Transverse colon (tissue), 4 donors: ENCODE data around the gene TGFB1I1. TPM values are rescaled to one million over a fixed set of nuclear protein-coding genes. Genes with fewer than 3 reads are reported as not detected.

Experiments
- DNase-seq: peaks from one replicate; pipeline ENCODE4 v3.0.0-alpha.2; 2019
- H3K27ac ChIP-seq, 4 donors: fragments of 200-600 bp; sonication (generic); 2 replicates each; pipeline ENCODE4 v1.5.1; 2016 to 2018; ENCODE audit warnings: inconsistent platforms in 4 of 4
- H3K27me3 ChIP-seq: fragments of 200-600 bp; sonication (generic); 2 replicates; pipeline ENCODE4 v1.5.1; 2017; ENCODE audit warnings: inconsistent platforms
- H3K36me3 ChIP-seq, 4 donors: fragments of 200-600 bp; sonication (generic); 2 replicates each; pipeline ENCODE4 v1.5.1; 2017 to 2019; ENCODE audit warnings: inconsistent platforms in 4 of 4
- H3K4me1 ChIP-seq, 4 donors: fragments of 200-600 bp; sonication (generic); 2 replicates each; pipeline ENCODE4 v1.5.1; 2017 to 2020; ENCODE audit warnings: inconsistent platforms in 4 of 4
- H3K4me3 ChIP-seq, 4 donors: fragments of 200-600 bp; sonication (generic); 1 replicate in 1 of 4; 2 replicates in 3 of 4; pipeline versions ENCODE4 v1.5.1 to v1.6.1; 2017 to 2019; ENCODE audit warnings: inconsistent platforms in 4 of 4
- H3K9me3 ChIP-seq, 2 donors: fragments of 200-600 bp; sonication (generic); 2 replicates each; pipeline ENCODE4 v1.5.1; 2017 to 2019; ENCODE audit warnings: inconsistent platforms in 2 of 2
- EP300 ChIP-seq: sonication (generic); formaldehyde crosslinking; IDR thresholded peaks from one replicate; pipeline ENCODE4 v1.6.1; 2017; ENCODE audit warnings: antibody characterized with exemption, low read depth
- POLR2A ChIP-seq: fragments of 450-650 bp; IDR thresholded peaks from one replicate; pipeline ENCODE4 v1.6.1; 2016; ENCODE audit warnings: antibody characterized with exemption, mild to moderate bottlenecking, moderate library complexity
- POLR2AphosphoS5 ChIP-seq, 3 donors: sonication (generic); formaldehyde crosslinking; IDR thresholded peaks; one replicate each; pipeline ENCODE4 v1.6.1; 2016; ENCODE audit warnings: antibody characterized with exemption in 3 of 3
- WGBS, 2 donors: methylation state at CpG; one replicate each; pipeline ENCODE4 v1.1.5; 2018; ENCODE audit warnings: low coverage in 1 of 2; 5-methylcytosine and 5-hydroxymethylcytosine counted together
- in situ Hi-C, 4 donors: fragments of 200-750 bp; cut with MboI; loops; one replicate each; pipeline versions ENCODE4 v1.15.0 to v1.15.1; 2017; ENCODE audit warnings: low sequenced_read_pairs in 3 of 4, low pct_ligation_motif_present in 1 of 4, low pct_unique_long_range_greater_than_20kb in 1 of 4
- intact Hi-C: fragments of 100-400 bp; cut with DNase I; formaldehyde crosslinking; loops from one replicate; pipeline ENCODE4 v1.15.1; 2023; ENCODE audit warnings: low total_unique reads
- total RNA-seq, 4 donors: library from RNA; depleted of rRNA; stranded (reverse); fragments of >200 nt; gene quantifications; one replicate each; pipeline ENCODE4 v1.1.0, GENCODE V29; 2016
- TF ChIP-seq, protein P1 (sequence below), 5 experiments: fragments of 200-600 bp in 3 of 5; fragments of 450-650 bp in 2 of 5; sonication (generic) in 3 of 5; IDR thresholded peaks; 1 replicate in 2 of 5; 2 replicates in 3 of 5; pipeline ENCODE4 v1.5.1; 2016 to 2017; ENCODE audit warnings: antibody characterized with exemption in 5 of 5, inconsistent platforms in 3 of 5, mild to moderate bottlenecking in 2 of 5, moderate library complexity in 1 of 5

The TGFB1I1 gene
- total RNA-seq, 4 donors from 2014 or later, result 43.0 to 102 (median 61.4) TPM

DNA sequence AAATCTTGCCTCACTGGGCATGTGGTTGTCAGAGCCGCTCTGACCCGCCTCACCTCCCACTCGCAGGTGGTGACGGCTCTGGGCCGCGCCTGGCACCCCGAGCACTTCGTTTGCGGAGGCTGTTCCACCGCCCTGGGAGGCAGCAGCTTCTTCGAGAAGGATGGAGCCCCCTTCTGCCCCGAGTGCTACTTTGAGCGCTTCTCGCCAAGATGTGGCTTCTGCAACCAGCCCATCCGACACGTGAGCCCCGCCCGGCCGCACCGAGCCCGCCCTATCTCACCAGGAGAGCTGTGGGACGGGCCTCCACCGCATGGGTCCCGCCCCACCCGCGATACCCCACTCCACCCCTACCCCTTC is 4.0 kb downstream of the TGFB1I1 start:
- TF ChIP-seq POLR2AphosphoS5 (IDR thresholded peaks at IDR 0.05), result no peak
- TF ChIP-seq EP300, result no peak
- TF ChIP-seq, protein P1, sequence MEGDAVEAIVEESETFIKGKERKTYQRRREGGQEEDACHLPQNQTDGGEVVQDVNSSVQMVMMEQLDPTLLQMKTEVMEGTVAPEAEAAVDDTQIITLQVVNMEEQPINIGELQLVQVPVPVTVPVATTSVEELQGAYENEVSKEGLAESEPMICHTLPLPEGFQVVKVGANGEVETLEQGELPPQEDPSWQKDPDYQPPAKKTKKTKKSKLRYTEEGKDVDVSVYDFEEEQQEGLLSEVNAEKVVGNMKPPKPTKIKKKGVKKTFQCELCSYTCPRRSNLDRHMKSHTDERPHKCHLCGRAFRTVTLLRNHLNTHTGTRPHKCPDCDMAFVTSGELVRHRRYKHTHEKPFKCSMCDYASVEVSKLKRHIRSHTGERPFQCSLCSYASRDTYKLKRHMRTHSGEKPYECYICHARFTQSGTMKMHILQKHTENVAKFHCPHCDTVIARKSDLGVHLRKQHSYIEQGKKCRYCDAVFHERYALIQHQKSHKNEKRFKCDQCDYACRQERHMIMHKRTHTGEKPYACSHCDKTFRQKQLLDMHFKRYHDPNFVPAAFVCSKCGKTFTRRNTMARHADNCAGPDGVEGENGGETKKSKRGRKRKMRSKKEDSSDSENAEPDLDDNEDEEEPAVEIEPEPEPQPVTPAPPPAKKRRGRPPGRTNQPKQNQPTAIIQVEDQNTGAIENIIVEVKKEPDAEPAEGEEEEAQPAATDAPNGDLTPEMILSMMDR (IDR thresholded peaks at IDR 0.05), result no peak
- TF ChIP-seq POLR2A, result no peak
- 41% methylated on average over 26 of the region's 26 CpGs; no CpG with 5 or more reads in 1 of the 2 donors for WGBS, 2 donors
- H3K4me1 ChIP-seq, result peaks cover 8 to 70% (median 49%) of the 10 kb centered on the region in 4 donors
- in situ Hi-C loops, result loop anchor here in 1 of 4 donors (25.0 kb wide), 1 partner anchor 89 kb away; the partner anchor contains the start of gene ITGAD
- H3K36me3 ChIP-seq, result no peaks in the 10 kb centered on the region
- H3K27ac ChIP-seq, result peak overlapping the region; percentile 86 to 93 (median 90)
- intact Hi-C loops, result no loop called here
- DNase-seq, result peak; percentile 68
- H3K4me3 ChIP-seq, result peak overlapping the region in 3 of 4 donors; percentile 36 to 61 (median 40)
- no peaks in the 10 kb centered on the region for H3K27me3 ChIP-seq
- H3K9me3 ChIP-seq, result no peaks in the 10 kb centered on the region

DNA sequence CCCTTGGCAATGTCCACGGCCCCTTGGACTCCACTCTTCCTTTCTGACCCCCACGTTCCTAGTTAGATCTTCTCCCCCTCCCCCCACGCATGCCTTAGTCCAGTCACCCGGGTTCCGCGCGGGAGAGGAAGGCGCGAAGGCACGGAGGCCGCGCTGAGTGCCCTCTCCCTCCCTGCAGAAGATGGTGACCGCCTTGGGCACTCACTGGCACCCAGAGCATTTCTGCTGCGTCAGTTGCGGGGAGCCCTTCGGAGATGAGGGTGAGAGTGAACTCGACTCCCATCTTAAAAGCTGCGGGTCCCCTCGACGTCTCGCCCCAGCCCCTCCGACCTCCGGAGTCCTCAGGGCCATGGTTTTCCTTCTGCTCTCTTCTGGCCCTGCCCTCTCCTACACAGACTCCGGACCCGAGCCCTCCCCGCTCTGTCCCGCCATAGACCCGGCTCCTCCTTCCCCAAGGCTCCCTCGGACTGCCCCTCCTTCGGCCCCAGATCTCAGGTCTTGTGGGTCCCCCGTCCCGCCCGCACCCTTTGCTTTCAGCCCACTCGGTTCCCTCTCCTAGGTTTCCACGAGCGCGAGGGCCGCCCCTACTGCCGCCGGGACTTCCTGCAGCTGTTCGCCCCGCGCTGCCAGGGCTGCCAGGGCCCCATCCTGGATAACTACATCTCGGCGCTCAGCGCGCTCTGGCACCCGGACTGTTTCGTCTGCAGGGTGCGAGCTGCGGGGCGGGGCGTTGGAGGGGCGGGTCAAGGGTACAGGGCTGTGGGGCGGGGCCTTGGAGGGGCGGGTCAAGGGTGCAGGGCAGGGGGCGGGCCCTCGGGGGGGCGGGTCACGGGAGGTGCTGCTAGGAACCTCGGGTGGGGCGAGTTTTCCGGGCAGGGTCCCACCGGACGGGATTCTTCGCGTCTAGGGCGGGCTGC is 4.6 kb downstream of the TGFB1I1 start:
- WGBS, 2 donors, result 9 to 20% methylated on average over 11 to 58 of the region's 68 CpGs
- in situ Hi-C loops (loop anchor here in 1 of 4 donors (25.0 kb wide), 1 partner anchor 89 kb away; the partner anchor contains the start of gene ITGAD), intact Hi-C loops (no loop called here)
- DNase-seq, result peak; percentile 96
- TF ChIP-seq EP300 (no peak), POLR2AphosphoS5 (IDR thresholded peaks at IDR 0.05) (peak; percentile 69 to 90 (median 85)), POLR2A (peak; percentile 80)
- TF ChIP-seq, protein P1 (IDR thresholded peaks at IDR 0.05), result no peak
- Histone ChIP-seq H3K36me3 (no peaks in the 10 kb centered on the region), H3K27ac (peak overlapping the region; percentile 86 to 93 (median 90)), H3K9me3 (no peaks in the 10 kb centered on the region), H3K4me1 (peaks cover 1 to 65% (median 45%) of the 10 kb centered on the region in 4 donors), H3K4me3 (peak overlapping the region; percentile 25 to 61 (median 38)), H3K27me3 (no peaks in the 10 kb centered on the region)

DNA sequence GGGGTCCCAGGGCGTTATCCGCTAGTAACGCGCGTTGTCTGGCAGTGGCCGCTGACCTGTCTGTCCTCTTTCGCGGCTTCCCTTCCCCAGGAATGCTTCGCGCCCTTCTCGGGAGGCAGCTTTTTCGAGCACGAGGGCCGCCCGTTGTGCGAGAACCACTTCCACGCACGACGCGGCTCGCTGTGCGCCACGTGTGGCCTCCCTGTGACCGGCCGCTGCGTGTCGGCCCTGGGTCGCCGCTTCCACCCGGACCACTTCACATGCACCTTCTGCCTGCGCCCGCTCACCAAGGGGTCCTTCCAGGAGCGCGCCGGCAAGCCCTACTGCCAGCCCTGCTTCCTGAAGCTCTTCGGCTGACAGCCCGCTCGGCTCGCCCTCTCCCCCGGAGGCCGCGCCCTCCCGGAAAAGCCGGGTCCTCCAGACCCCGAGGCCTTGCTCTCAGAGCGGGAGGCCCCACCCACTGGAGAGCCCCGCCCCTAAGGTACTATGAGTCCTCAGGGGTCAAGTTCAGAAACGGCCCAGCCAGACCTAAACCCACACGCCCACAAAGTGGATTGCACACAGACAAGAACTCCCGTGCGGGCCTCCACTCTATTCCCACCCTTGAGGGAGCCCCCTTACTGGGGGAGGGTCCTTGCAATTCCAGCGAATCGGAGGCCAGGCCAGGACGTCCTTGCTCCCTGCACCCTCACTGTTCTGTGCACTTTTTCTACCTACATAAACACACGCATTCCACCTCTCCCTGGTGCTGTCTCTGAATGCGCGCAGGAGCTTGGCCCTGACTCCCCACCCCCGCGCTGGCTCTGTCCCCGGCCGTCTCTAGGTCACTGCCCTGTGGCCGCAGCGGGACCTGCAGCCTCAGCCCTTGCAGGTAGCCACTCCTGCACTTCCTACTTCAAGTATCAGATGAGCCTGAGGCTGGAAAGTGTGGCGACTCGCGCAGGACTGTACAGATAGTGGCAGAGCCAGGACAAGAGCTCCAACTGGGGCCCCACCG is 5.6 kb downstream of the TGFB1I1 start:
- peak overlapping the region; percentile 25 to 61 (median 38) for H3K4me3 ChIP-seq
- no peaks in the 10 kb centered on the region for H3K9me3 ChIP-seq
- WGBS, 2 donors, result 26 to 31% methylated on average over 6 to 56 of the region's 67 CpGs
- in situ Hi-C loops, result loop anchor here in 1 of 4 donors (25.0 kb wide), 1 partner anchor 90 kb away; the partner anchor contains the start of gene ITGAD
- H3K4me1 ChIP-seq, result peaks cover 0 to 57% (median 39%) of the 10 kb centered on the region in 4 donors
- H3K36me3 ChIP-seq, result no peaks in the 10 kb centered on the region
- peak; percentile 92 for DNase-seq
- H3K27me3 ChIP-seq, result no peaks in the 10 kb centered on the region
- intact Hi-C loops, result no loop called here
- TF ChIP-seq POLR2A, result peak; percentile 64
- peak in 2 of 3 donors; percentile 67 to 78 for TF ChIP-seq POLR2AphosphoS5 (IDR thresholded peaks at IDR 0.05)
- TF ChIP-seq, protein P1 (IDR thresholded peaks at IDR 0.05), result peak in 4 of 5 experiments; percentile 32 to 74 (median 52)
- TF ChIP-seq EP300, result peak; percentile 1
- H3K27ac ChIP-seq, result peak overlapping the region; percentile 86 to 93 (median 90)
